ENCODE results near the gene XPO4.

The XPO4 gene

GRCh38 chr13:20826843-20827560 lies 75.5 kb downstream of the XPO4 start:
- no peak for DNase-seq

GRCh38 chr13:20826301-20826700 lies 76.2 kb downstream of the XPO4 start:
- no peak for DNase-seq

- DNase-seq: no peak
Measured at GRCh38 chr13:20825477-20825875, 77.1 kb downstream of the XPO4 start.

- DNase-seq: no peak
Measured at GRCh38 chr13:20824762-20825476, 77.6 kb downstream of the XPO4 start.

GRCh38 chr13:20823071-20823470 lies 79.5 kb downstream of the XPO4 start:
- no peak for DNase-seq

- no peak for DNase-seq
Measured at GRCh38 chr13:20822406-20822805, 80.1 kb downstream of the XPO4 start.

- no peak for DNase-seq
Measured at GRCh38 chr13:20819715-20820114, 82.8 kb downstream of the XPO4 start.

- DNase-seq: no peak
Measured at GRCh38 chr13:20815464-20815863, 87.1 kb downstream of the XPO4 start.

- no peak for DNase-seq
Measured at GRCh38 chr13:20814224-20814910, 88.2 kb downstream of the XPO4 start.

- peak; percentile 43 for DNase-seq
Measured at GRCh38 chr13:20812890-20813289, 89.7 kb downstream of the XPO4 start.

GRCh38 chr13:20810808-20811207 lies 91.7 kb downstream of the XPO4 start:
- DNase-seq: no peak

GRCh38 chr13:20808874-20809273 lies 93.7 kb downstream of the XPO4 start:
- no peak for DNase-seq

GRCh38 chr13:20803180-20803965 lies 99.2 kb downstream of the XPO4 start:
- peak; percentile 24 for DNase-seq

- no peak for DNase-seq
Measured at GRCh38 chr13:20801707-20802106, 100.8 kb downstream of the XPO4 start.

GRCh38 chr13:20799726-20800416 lies 102.7 kb downstream of the XPO4 start:
- DNase-seq: no peak

- DNase-seq: no peak
Measured at GRCh38 chr13:20798027-20798426, 104.5 kb downstream of the XPO4 start.

- DNase-seq: no peak
Measured at GRCh38 chr13:20796791-20797508, 105.6 kb downstream of the XPO4 start.

- DNase-seq: no peak
Measured at GRCh38 chr13:20789665-20790064, 112.9 kb downstream of the XPO4 start.

- DNase-seq: no peak
Measured at GRCh38 chr13:20788312-20788711, 114.2 kb downstream of the XPO4 start.

- DNase-seq: no peak
Measured at GRCh38 chr13:20787180-20787579, 115.4 kb downstream of the XPO4 start.

- no peak for DNase-seq
Measured at GRCh38 chr13:20782116-20782708, 120.3 kb downstream of the XPO4 start.

Data from hematopoietic multipotent progenitor cell treated with erythropoietin and hydrocortisone succinate and interleukin-3 and kit ligand, for 8 days (in vitro differentiated cells).